Measurements from ENCODE around the gene MPP1.

GRCh38 chrX:154804261-154804956 is 876 bp downstream of the MPP1 start:
- TF ChIP-seq CTCF (IDR thresholded peaks at IDR 0.05) (no peak), GATA3 (IDR thresholded peaks at IDR 0.05; ENCODE audit: borderline replicate concordance) (no peak), POLR2AphosphoS2 (conservative IDR thresholded peaks at IDR 0.05; ENCODE audit: low read length) (no peak), CBX8 (IDR thresholded peaks at IDR 0.05) (no peak), ESRRA (IDR thresholded peaks at IDR 0.05; ENCODE audit: borderline replicate concordance, low read length) (no peak), FOSL2 (IDR thresholded peaks at IDR 0.05) (no peak), FOSL2 (CRISPR knock-in tag; IDR thresholded peaks at IDR 0.05) (no peak)
- TF ChIP-seq, protein P1, sequence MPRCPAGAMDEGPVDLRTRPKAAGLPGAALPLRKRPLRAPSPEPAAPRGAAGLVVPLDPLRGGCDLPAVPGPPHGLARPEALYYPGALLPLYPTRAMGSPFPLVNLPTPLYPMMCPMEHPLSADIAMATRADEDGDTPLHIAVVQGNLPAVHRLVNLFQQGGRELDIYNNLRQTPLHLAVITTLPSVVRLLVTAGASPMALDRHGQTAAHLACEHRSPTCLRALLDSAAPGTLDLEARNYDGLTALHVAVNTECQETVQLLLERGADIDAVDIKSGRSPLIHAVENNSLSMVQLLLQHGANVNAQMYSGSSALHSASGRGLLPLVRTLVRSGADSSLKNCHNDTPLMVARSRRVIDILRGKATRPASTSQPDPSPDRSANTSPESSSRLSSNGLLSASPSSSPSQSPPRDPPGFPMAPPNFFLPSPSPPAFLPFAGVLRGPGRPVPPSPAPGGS (IDR thresholded peaks at IDR 0.05) = no peak
